HCT116 (cell line): Measurements from ENCODE around the gene GHDC. TPM values are rescaled to one million over a fixed set of nuclear protein-coding genes. Genes with fewer than 3 reads are reported as not detected.

Experiments used
- ATAC-seq: fragments of 200-7000 bp; cut with Tn5 transposase; 2 replicates; pipeline ENCODE4 v1.9.1; 2020; ENCODE audit warnings: mild to moderate bottlenecking, moderate library complexity
- BruUV-seq: library from RNA; stranded (reverse); fragments of 400-500 nt; replicated peaks from 2 replicates; lab custom pipeline; 2021; lab: Mats Ljungman, UMichigan
- CTCF ChIA-PET: fragments of 300-600 bp; sonication (Branson Sonifier 250); formaldehyde crosslinking; loops from one replicate; lab custom pipeline; 2021; ENCODE audit warnings: antibody characterized with exemption; lab: Charles Lee
- POLR2A ChIA-PET: fragments of 300-600, 350-600 bp; sonication (Branson Sonifier 250); formaldehyde crosslinking; loops from one replicate; lab custom pipeline; 2021; ENCODE audit warnings: antibody characterized with exemption; lab: Charles Lee
- RAD21 ChIA-PET, 2 experiments: fragments of 300-600 bp; sonication (Branson Sonifier 250); formaldehyde crosslinking; loops; one replicate each; lab custom pipeline; 2023; ENCODE audit warnings: low total read pairs in 2 of 2; ENCODE audit not compliant: uncharacterized antibody in 2 of 2, unreplicated experiment in 2 of 2, low non-redundant PET in 1 of 2; lab: Charles Lee
- DNase-seq: peaks from one replicate; pipeline ENCODE4 v3.0.0-alpha.2; 2010; ENCODE audit warnings: low read depth, low spot score
- H2AFZ ChIP-seq: fragments of 200-600 bp; shearing (Covaris generic), sonication (generic); 2 replicates; pipeline ENCODE4 v1.6.1; 2017; ENCODE audit warnings: low read depth, mixed run types, mixed read lengths, antibody characterized with exemption, low read length; ENCODE audit not compliant: poor library complexity, severe bottlenecking
- H3K27ac ChIP-seq: 2 replicates; pipeline ENCODE4 v1.5.1; 2012; ENCODE audit warnings: low read depth, low read length
- H3K27me3 ChIP-seq: fragments of 200-600 bp; sonication (generic); 2 replicates; pipeline ENCODE4 v1.6.1; 2016; ENCODE audit warnings: mixed run types, low read length, mixed read lengths; ENCODE audit not compliant: insufficient read depth
- H3K36me3 ChIP-seq, 2 experiments: fragments of 200-500 bp in 1 of 2; fragments of 200-600 bp in 1 of 2; sonication (Bioruptor generic) in 1 of 2; sonication (generic) in 1 of 2; 2 replicates each; pipeline versions ENCODE4 v1.5.1 to v1.6.1; 2014 to 2016; ENCODE audit warnings: low read length in 2 of 2, inconsistent platforms in 1 of 2, mixed read lengths in 1 of 2, mixed run types in 1 of 2; ENCODE audit not compliant: insufficient read depth in 2 of 2, control insufficient read depth in 1 of 2
- H3K4me1 ChIP-seq, 2 experiments: fragments of 200-600 bp in 1 of 2; sonication (generic) in 1 of 2; 2 replicates each; pipeline versions ENCODE4 v1.5.1 to v1.6.1; 2012 to 2017; ENCODE audit warnings: low read length in 2 of 2, inconsistent platforms in 1 of 2, mild to moderate bottlenecking in 1 of 2, mixed read lengths in 1 of 2, mixed run types in 1 of 2, moderate library complexity in 1 of 2; ENCODE audit not compliant: insufficient read depth in 2 of 2, control insufficient read depth in 1 of 2
- H3K4me2 ChIP-seq: fragments of 200-600 bp; sonication (generic); 2 replicates; pipeline ENCODE4 v1.6.1; 2017; ENCODE audit warnings: mixed run types, low read length, mixed read lengths
- H3K4me3 ChIP-seq, 2 experiments: fragments of 200-600 bp in 1 of 2; sonication (generic) in 1 of 2; replicated peaks in 1 of 2; 2 replicates each; pipeline ENCODE4 v1.5.1; 2011 to 2016; ENCODE audit warnings: low read length in 2 of 2, control low read depth in 1 of 2, low read depth in 1 of 2, mild to moderate bottlenecking in 1 of 2, mixed read lengths in 1 of 2, mixed run types in 1 of 2
- H3K79me2 ChIP-seq: fragments of 200-600 bp; sonication (generic); 2 replicates; pipeline ENCODE4 v1.6.1; 2017; ENCODE audit warnings: mild to moderate bottlenecking, mixed run types, low read length, moderate library complexity, mixed read lengths; ENCODE audit not compliant: insufficient read depth
- H3K9ac ChIP-seq: fragments of 200-600 bp; sonication (generic); 2 replicates; pipeline ENCODE4 v1.6.1; 2016; ENCODE audit warnings: low read length, mixed read lengths
- H3K9me2 ChIP-seq: fragments of 200-600 bp; sonication (generic), shearing (Covaris generic); 2 replicates; pipeline ENCODE4 v1.6.1; 2017; ENCODE audit warnings: mixed run types, mild to moderate bottlenecking, moderate library complexity; ENCODE audit not compliant: insufficient read depth
- H3K9me3 ChIP-seq, 2 experiments: fragments of 200-500 bp in 1 of 2; fragments of 200-600 bp in 1 of 2; sonication (Bioruptor generic) in 1 of 2; sonication (generic) in 1 of 2; 2 replicates each; pipeline ENCODE4 v1.6.1; 2014 to 2017; ENCODE audit warnings: low read length in 2 of 2, mixed read lengths in 2 of 2, inconsistent platforms in 1 of 2, low read depth in 1 of 2, mild to moderate bottlenecking in 1 of 2, mixed run types in 1 of 2, moderate library complexity in 1 of 2; ENCODE audit not compliant: control insufficient read depth in 1 of 2, insufficient read depth in 1 of 2
- H4K20me1 ChIP-seq: fragments of 200-600 bp; sonication (generic), shearing (Covaris generic); 2 replicates; pipeline ENCODE4 v1.6.1; 2017; ENCODE audit warnings: mixed run types, mild to moderate bottlenecking, moderate library complexity; ENCODE audit not compliant: insufficient read depth
- CEBPB ChIP-seq: IDR thresholded peaks from 2 replicates; pipeline ENCODE4 v1.6.1; 2012; ENCODE audit warnings: low read depth
- EGR1 ChIP-seq: IDR thresholded peaks from 2 replicates; pipeline ENCODE4 v1.6.1; 2012; ENCODE audit warnings: low read depth
- ELF1 ChIP-seq: IDR thresholded peaks from 2 replicates; pipeline ENCODE4 v1.6.1; 2012; ENCODE audit warnings: low read depth, borderline replicate concordance
- EZH2 ChIP-seq: fragments of 200-600 bp; sonication (generic); IDR thresholded peaks from 2 replicates; pipeline ENCODE4 v1.6.1; 2017; ENCODE audit warnings: antibody characterized with exemption, mixed run types
- EZH2phosphoT487 ChIP-seq: fragments of 200-600 bp; IDR thresholded peaks from 2 replicates; pipeline ENCODE4 v1.6.1; 2018; ENCODE audit warnings: antibody characterized with exemption, borderline replicate concordance
- FOSL1 ChIP-seq: IDR thresholded peaks from 2 replicates; pipeline ENCODE4 v1.6.1; 2012; ENCODE audit warnings: low read depth
- JUND ChIP-seq: IDR thresholded peaks from 2 replicates; pipeline ENCODE4 v1.6.1; 2012
- POLR2A ChIP-seq: IDR thresholded peaks from 2 replicates; pipeline ENCODE4 v1.7.0; 2011; ENCODE audit warnings: borderline replicate concordance; ENCODE audit not compliant: insufficient read depth, insufficient read length; ENCODE audit errors: extremely low read depth
- RAD21 ChIP-seq: IDR thresholded peaks from 2 replicates; pipeline ENCODE4 v1.6.1; 2012; ENCODE audit warnings: low read depth, mild to moderate bottlenecking
- SIN3A ChIP-seq: IDR thresholded peaks from 2 replicates; pipeline ENCODE4 v1.6.1; 2012; ENCODE audit warnings: low read depth
- SP1 ChIP-seq: IDR thresholded peaks from 2 replicates; pipeline ENCODE4 v1.6.1; 2012; ENCODE audit warnings: low read depth
- ZNF274 ChIP-seq: fragments of 200-500 bp; sonication (Bioruptor generic); IDR thresholded peaks from 2 replicates; pipeline ENCODE4 v1.6.1; 2014; ENCODE audit warnings: mild to moderate bottlenecking, low read depth, low read length, inconsistent platforms
- intact Hi-C: fragments of 100-400 bp; cut with micrococcal nuclease; formaldehyde crosslinking; loops from 2 replicates; pipeline ENCODE4 v1.10.0; 2022
- total RNA-seq: library from RNA; stranded (reverse); gene quantifications from one replicate; pipeline ENCODE4 v1.2.1, GENCODE V29; 2021; ENCODE audit not compliant: unreplicated experiment
- TF ChIP-seq, protein P1 (sequence below): IDR thresholded peaks from 2 replicates; pipeline ENCODE4 v1.6.1; 2012
- TF ChIP-seq, protein P2 (sequence below), 3 experiments: fragments of 200-600 bp in 1 of 3; sonication (generic) in 1 of 3; IDR thresholded peaks in 2 of 3; conservative IDR thresholded peaks in 1 of 3; 2 replicates each; pipeline ENCODE4 v1.5.1; 2012 to 2017; ENCODE audit warnings: low read depth in 2 of 3, low read length in 2 of 3, antibody characterized with exemption in 1 of 3, borderline replicate concordance in 1 of 3, control low read depth in 1 of 3, mild to moderate bottlenecking in 1 of 3, mixed read lengths in 1 of 3, mixed run types in 1 of 3, moderate library complexity in 1 of 3; ENCODE audit not compliant: insufficient read depth in 1 of 3
- TF ChIP-seq, protein P3 (sequence below): IDR thresholded peaks from 2 replicates; pipeline ENCODE4 v1.6.1; 2011; ENCODE audit warnings: mild to moderate bottlenecking, low read length, moderate library complexity; ENCODE audit not compliant: insufficient replicate concordance; ENCODE audit errors: extremely low read depth

The GHDC gene
- total RNA-seq, 1 experiment from 2014 or later, result 13.2 TPM

DNA sequence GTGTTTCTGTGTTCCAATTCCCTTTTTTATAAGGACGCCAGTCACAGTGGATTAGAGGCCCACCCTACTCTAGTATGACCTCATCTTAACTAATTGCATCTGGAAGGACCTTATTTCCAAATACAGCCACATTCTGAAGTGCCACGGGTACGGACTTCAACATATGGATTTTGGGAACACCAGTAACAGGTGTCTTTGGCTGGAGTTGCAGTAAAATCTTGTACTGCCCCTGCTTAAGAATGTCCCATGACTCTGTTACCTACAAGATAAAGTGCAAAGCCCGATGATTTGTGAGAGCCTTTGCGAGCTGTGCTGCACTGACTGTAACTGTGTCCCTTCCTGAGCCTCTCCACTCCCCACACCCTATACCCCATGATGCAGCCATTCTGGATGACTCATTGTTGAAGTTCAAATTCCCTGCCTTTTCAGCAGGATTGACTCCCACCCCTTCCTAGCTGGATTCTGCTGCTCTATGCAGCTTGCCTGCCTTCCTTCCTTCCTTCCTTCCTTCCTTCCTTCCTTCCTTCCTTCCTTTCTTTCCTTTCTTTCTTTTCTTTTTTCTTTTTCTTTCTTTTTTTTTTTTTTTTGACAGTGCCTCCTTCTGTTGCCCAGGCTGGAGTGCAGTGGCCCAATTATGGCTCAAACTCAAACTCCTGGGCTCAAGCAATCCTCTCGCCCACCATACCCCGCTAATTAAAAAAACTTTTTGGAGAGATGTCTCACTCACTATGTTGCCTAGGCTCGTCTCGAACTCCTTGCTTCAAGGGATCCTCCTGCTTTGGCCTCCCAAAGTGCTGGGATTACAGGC, 11.2 kb downstream of the GHDC start:
- Histone ChIP-seq H2AFZ (no peak overlapping the region), H3K27me3 (no peaks in the 10 kb centered on the region), H3K36me3 (no peaks in the 10 kb centered on the region), H3K4me1 (peaks cover 14 to 27% of the 10 kb centered on the region in 2 experiments), H3K79me2 (no peaks in the 10 kb centered on the region), H3K4me3 (peak overlapping the region in 1 of 2 experiments; percentile 57; a peak in 2 of 4 replicates), H3K9me2 (no peaks in the 10 kb centered on the region), H3K9me3 (no peaks in the 10 kb centered on the region), H4K20me1 (no peaks in the 10 kb centered on the region), H3K4me2 (peak overlapping the region; percentile 95), H3K9ac (0 out of 2 replicates have a peak overlapping the region, but pooled peaks have one; percentile 41), H3K27ac (no peak overlapping the region)
- ATAC-seq (no peak), DNase-seq (no peak)
- POLR2A ChIA-PET, result no interaction called here
- intact Hi-C loops, result no loop called here
- RAD21 ChIA-PET, result no interaction called here
- no TSS peak for BruUV-seq
- no peak for TF ChIP-seq RAD21
- TF ChIP-seq ZNF274, result no peak
- TF ChIP-seq CEBPB, result no peak
- no peak for TF ChIP-seq FOSL1
- no peak for TF ChIP-seq JUND
- TF ChIP-seq EZH2phosphoT487, result no peak
- no peak for TF ChIP-seq POLR2A
- TF ChIP-seq, protein P1, sequence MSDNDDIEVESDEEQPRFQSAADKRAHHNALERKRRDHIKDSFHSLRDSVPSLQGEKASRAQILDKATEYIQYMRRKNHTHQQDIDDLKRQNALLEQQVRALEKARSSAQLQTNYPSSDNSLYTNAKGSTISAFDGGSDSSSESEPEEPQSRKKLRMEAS, result no peak
- CTCF ChIA-PET, result interaction anchor here (0.7 kb wide), 1 partner anchor 11 kb away, joined by 3 read pairs; the partner anchor contains the start of gene GHDC

DNA sequence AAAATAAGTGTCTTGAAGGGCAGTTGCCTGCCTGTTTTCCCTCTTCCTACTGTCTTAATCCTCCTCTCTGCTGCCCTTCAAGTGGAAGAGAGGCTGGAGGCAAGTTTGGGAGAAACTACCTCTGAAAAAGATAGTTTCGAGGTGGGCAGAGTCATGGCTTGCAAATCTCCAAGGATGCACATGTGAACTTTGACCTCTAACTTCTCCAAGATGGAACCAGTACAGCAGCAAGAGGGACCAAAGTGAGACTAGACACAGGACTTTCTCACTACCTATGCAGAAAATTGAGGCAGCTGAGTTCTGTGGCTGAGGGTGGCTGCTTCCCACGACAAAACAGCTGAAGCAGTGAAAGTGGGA, 12.5 kb downstream of the GHDC start:
- Histone ChIP-seq H3K79me2 (no peaks in the 10 kb centered on the region), H3K9me3 (no peaks in the 10 kb centered on the region), H3K4me2 (no peak overlapping the region), H3K27ac (no peak overlapping the region), H3K4me1 (peaks cover 14 to 27% of the 10 kb centered on the region in 2 experiments), H3K36me3 (no peaks in the 10 kb centered on the region), H3K4me3 (no peak overlapping the region), H2AFZ (no peak overlapping the region), H4K20me1 (no peaks in the 10 kb centered on the region), H3K9ac (no peak overlapping the region), H3K27me3 (no peaks in the 10 kb centered on the region), H3K9me2 (no peaks in the 10 kb centered on the region)
- DNase-seq (no peak), ATAC-seq (no peak)
- ChIA-PET CTCF (interaction anchor here (0.5 to 1.2 kb wide), 3 partner anchors 22 to 236 kb away, joined by 3 read pairs; no protein-coding TSS in a partner anchor), POLR2A (no interaction called here), RAD21 (no interaction called here)
- TF ChIP-seq SIN3A (no peak), ELF1 (no peak), EZH2 (no peak), EGR1 (no peak), SP1 (no peak), EZH2phosphoT487 (no peak)
- TF ChIP-seq, protein P2, sequence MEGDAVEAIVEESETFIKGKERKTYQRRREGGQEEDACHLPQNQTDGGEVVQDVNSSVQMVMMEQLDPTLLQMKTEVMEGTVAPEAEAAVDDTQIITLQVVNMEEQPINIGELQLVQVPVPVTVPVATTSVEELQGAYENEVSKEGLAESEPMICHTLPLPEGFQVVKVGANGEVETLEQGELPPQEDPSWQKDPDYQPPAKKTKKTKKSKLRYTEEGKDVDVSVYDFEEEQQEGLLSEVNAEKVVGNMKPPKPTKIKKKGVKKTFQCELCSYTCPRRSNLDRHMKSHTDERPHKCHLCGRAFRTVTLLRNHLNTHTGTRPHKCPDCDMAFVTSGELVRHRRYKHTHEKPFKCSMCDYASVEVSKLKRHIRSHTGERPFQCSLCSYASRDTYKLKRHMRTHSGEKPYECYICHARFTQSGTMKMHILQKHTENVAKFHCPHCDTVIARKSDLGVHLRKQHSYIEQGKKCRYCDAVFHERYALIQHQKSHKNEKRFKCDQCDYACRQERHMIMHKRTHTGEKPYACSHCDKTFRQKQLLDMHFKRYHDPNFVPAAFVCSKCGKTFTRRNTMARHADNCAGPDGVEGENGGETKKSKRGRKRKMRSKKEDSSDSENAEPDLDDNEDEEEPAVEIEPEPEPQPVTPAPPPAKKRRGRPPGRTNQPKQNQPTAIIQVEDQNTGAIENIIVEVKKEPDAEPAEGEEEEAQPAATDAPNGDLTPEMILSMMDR (IDR thresholded peaks at IDR 0.05 in 2 of 3, conservative IDR thresholded peaks at IDR 0.05 in 1 of 3; ENCODE audit: borderline replicate concordance in 1 of 3, insufficient read depth in 1 of 3, low read depth in 2 of 3, low read length in 2 of 3), result no peak
- TF ChIP-seq, protein P3, sequence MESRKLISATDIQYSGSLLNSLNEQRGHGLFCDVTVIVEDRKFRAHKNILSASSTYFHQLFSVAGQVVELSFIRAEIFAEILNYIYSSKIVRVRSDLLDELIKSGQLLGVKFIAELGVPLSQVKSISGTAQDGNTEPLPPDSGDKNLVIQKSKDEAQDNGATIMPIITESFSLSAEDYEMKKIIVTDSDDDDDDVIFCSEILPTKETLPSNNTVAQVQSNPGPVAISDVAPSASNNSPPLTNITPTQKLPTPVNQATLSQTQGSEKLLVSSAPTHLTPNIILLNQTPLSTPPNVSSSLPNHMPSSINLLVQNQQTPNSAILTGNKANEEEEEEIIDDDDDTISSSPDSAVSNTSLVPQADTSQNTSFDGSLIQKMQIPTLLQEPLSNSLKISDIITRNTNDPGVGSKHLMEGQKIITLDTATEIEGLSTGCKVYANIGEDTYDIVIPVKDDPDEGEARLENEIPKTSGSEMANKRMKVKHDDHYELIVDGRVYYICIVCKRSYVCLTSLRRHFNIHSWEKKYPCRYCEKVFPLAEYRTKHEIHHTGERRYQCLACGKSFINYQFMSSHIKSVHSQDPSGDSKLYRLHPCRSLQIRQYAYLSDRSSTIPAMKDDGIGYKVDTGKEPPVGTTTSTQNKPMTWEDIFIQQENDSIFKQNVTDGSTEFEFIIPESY, result no peak
- BruUV-seq, result no TSS peak
- intact Hi-C loops, result no loop called here
